Right lobe of liver (tissue), 6 donors: ENCODE results near the gene BDNF. TPM values are rescaled to one million over a fixed set of nuclear protein-coding genes. Genes with fewer than 3 reads are reported as not detected.

Experiments
- ATAC-seq, 4 donors: fragments of 200-7000 bp; cut with Tn5 transposase; one replicate each; pipeline ENCODE4 v1.9.1; 2020; ENCODE audit warnings: mild to moderate bottlenecking in 4 of 4, moderate library complexity in 4 of 4
- DNase-seq, 3 donors: peaks; one replicate each; pipeline ENCODE4 v3.0.0-alpha.2; 2020
- H3K27ac ChIP-seq, 3 donors: fragments of 200-600 bp; one replicate each; pipeline ENCODE4 v1.8.0; 2022
- H3K27me3 ChIP-seq, 2 donors: fragments of 200-600 bp; one replicate each; pipeline ENCODE4 v1.8.0; 2022
- H3K36me3 ChIP-seq, 4 donors: fragments of 200-600 bp; sonication (generic) in 1 of 4; one replicate each; pipeline versions ENCODE4 v1.5.1 to v1.8.0; 2017 to 2022; ENCODE audit warnings: control low read depth in 1 of 4
- H3K4me1 ChIP-seq, 4 donors: fragments of 200-600 bp; sonication (generic) in 1 of 4; one replicate each; pipeline versions ENCODE4 v1.5.1 to v1.8.0; 2017 to 2022; ENCODE audit warnings: control low read depth in 1 of 4
- H3K4me3 ChIP-seq, 3 donors: fragments of 200-600 bp; one replicate each; pipeline ENCODE4 v1.8.0; 2022
- H3K9me3 ChIP-seq, 4 donors: fragments of 200-600 bp; sonication (generic) in 1 of 4; one replicate each; pipeline versions ENCODE4 v1.5.1 to v1.8.0; 2017 to 2022; ENCODE audit warnings: control low read depth in 1 of 4
- CTCF ChIP-seq, 4 donors: fragments of 200-600 bp in 3 of 4; fragments of 450-650 bp in 1 of 4; IDR thresholded peaks; one replicate each; pipeline versions ENCODE4 v1.5.1 to v1.8.0; 2016 to 2022; ENCODE audit warnings: antibody characterized with exemption in 4 of 4, mild to moderate bottlenecking in 2 of 4
- POLR2A ChIP-seq: fragments of 450-650 bp; IDR thresholded peaks from one replicate; pipeline ENCODE4 v1.6.1; 2017; ENCODE audit warnings: antibody characterized with exemption, mild to moderate bottlenecking
- WGBS: methylation state at CpG from one replicate; pipeline ENCODE4 v1.1.6; 2018; ENCODE audit warnings: low coverage, low lambda C conversion rate; ENCODE audit not compliant: insufficient coverage; ENCODE audit errors: missing lambda C conversion rate; 5-methylcytosine and 5-hydroxymethylcytosine counted together
- intact Hi-C, 2 donors: fragments of 100-400 bp; cut with DNase I; formaldehyde crosslinking; loops; one replicate each; pipeline versions ENCODE4 v1.11.2 to v1.14.1; 2022
- total RNA-seq, 6 experiments: library from RNA; depleted of rRNA in 2 of 6; stranded (reverse); fragments of >200 nt in 2 of 6; fragmentation: NEBNext Ultra II Directional in 3 of 6; extraction: Animal tissue kit (Norgen Biotek cat#: 25700) in 3 of 6; gene quantifications; one replicate each; pipeline versions ENCODE4 v1.1.0 to v1.2.4, GENCODE V29; 2016 to 2023
- donor health status: DM: no; HTN: yes; CAD: no.
- donor health status: DM: no; HTN: no; CAD: no.
- donor health status: DM: no; HTN: no; CAD: no.
- donor health status: DM: no; HTN: yes; CAD: no.
- donor health status: DM: no; HTN: yes; CAD: no.

BDNF gene
- total RNA-seq, 6 experiments from 2014 or later, result 0.06 to 0.27 (median 0.12) TPM; not detected in 3

DNA sequence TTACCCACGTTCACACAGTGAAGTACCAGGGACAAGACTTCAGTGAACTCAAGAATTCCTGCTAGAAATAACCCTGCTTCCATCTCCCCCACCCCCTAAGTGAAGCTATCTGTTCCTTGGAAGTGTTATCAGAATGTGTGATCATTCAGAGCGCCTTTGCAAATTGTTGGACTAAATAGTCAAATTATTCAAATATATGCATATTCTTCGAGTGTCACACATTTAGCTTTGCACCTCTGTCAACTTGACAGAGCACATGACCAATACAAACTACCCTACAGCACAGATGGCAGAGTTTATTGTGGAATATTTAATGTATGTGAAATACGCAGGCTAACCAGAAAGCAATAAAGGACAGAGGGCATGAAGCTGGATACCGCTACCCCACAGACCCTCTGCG, 2.6 kb upstream of the BDNF start:
- H3K36me3 ChIP-seq, result no peaks in the 10 kb centered on the region
- ATAC-seq (no peak), DNase-seq (no peak)
- TF ChIP-seq POLR2A (no peak), CTCF (IDR thresholded peaks at IDR 0.05) (no peak)
- peaks cover 0 to 16% of the 10 kb centered on the region in 2 donors for H3K27me3 ChIP-seq
- WGBS, result 27% methylated on average over 6 of the region's 6 CpGs
- peaks cover 0 to 25% (median 5%) of the 10 kb centered on the region in 4 donors for H3K4me1 ChIP-seq
- intact Hi-C loops, result no loop called here
- no peak overlapping the region for H3K4me3 ChIP-seq
- no peak overlapping the region for H3K27ac ChIP-seq
- no peaks in the 10 kb centered on the region for H3K9me3 ChIP-seq

DNA sequence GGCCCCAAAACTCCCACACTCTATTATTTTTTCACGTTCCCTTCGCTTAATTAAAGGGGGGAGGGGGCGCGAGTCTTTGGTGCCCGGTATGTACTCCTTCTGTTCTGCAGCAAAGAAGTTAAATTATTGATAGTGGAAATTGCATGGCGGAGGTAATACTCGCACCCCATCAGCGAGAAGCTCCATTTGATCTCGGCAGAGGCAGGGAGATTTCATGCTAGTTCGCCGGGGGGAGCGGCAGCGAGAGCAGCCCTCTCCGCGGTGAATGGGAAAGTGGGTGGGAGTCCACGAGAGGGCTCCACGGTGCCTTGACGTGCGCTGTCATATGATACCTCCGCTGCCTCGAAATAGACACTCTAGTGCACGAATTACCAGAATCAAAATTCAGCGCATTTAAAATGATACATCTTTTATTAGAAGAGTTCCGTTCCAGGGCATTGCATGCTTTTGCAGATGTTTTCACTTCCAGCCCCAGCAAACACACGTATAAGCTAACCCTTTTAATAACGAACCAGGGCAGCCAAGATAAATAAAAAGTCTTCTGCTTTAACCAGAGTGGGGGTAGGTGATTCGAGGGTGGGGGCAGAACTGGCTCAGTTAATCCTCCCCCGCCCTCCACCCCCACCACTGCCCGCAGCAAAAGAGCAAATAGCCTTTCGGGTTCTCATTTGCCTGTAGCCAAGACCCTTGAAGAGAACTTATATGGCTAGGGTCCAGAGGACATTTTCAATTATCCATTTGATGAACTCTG, 1.3 kb upstream of the BDNF start:
- intact Hi-C loops, result no loop called here
- H3K4me3 ChIP-seq, result peak overlapping the region; percentile 32 to 44 (median 42)
- H3K36me3 ChIP-seq, result no peaks in the 10 kb centered on the region
- DNase-seq (no peak), ATAC-seq (peak; percentile 20 to 46 (median 41))
- peaks cover 0 to 16% of the 10 kb centered on the region in 2 donors for H3K27me3 ChIP-seq
- H3K4me1 ChIP-seq, result peaks cover 0 to 25% (median 5%) of the 10 kb centered on the region in 4 donors
- WGBS, result 4% methylated on average over 30 of the region's 30 CpGs
- H3K9me3 ChIP-seq, result no peaks in the 10 kb centered on the region
- no peak overlapping the region for H3K27ac ChIP-seq
- TF ChIP-seq POLR2A (no peak), CTCF (IDR thresholded peaks at IDR 0.05) (peak in 1 of 4 donors; percentile 19)

- peaks cover 0 to 16% of the 10 kb centered on the region in 2 donors for H3K27me3 ChIP-seq
Observed at GRCh38 chr11:27699926-27700350, 317 bp downstream of the BDNF start.

GRCh38 chr11:27699242-27699925, 871 bp downstream of the BDNF start:
- peak overlapping the region; percentile 32 to 44 (median 42) for H3K4me3 ChIP-seq
- H3K36me3 ChIP-seq, result no peaks in the 10 kb centered on the region
- peaks cover 0 to 25% (median 5%) of the 10 kb centered on the region in 4 donors for H3K4me1 ChIP-seq
- H3K27me3 ChIP-seq, result peaks cover 0 to 16% of the 10 kb centered on the region in 2 donors
- no peaks in the 10 kb centered on the region for H3K9me3 ChIP-seq
- DNase-seq (no peak), ATAC-seq (peak in 2 of 4 donors; percentile 7 to 24)
- intact Hi-C loops, result no loop called here
- WGBS, result 3% methylated on average over 23 of the region's 30 CpGs
- no peak overlapping the region for H3K27ac ChIP-seq
- TF ChIP-seq POLR2A, result no peak
- TF ChIP-seq CTCF (IDR thresholded peaks at IDR 0.05), result no peak

More at GRCh38 chr11:27699926-27700350, 317 bp downstream of the BDNF start:
- Histone ChIP-seq H3K27ac (no peak overlapping the region), H3K36me3 (no peaks in the 10 kb centered on the region), H3K9me3 (no peaks in the 10 kb centered on the region), H3K4me3 (peak overlapping the region; percentile 32 to 44 (median 42)), H3K4me1 (peaks cover 0 to 25% (median 5%) of the 10 kb centered on the region in 4 donors)
- intact Hi-C loops, result no loop called here
- no peak for TF ChIP-seq POLR2A
- no peak for TF ChIP-seq CTCF (IDR thresholded peaks at IDR 0.05)
- WGBS, result 0% methylated on average over 1 of the region's 28 CpGs
- ATAC-seq (peak in 1 of 4 donors; percentile 4), DNase-seq (peak in 1 of 3 donors; percentile 51)
